ENCODE measurements around the gene CDKAL1.

GRCh38 chr6:21262504-21262903 lies 728.2 kb downstream of the CDKAL1 start:
- TF ChIP-seq ZFP3 (CRISPR knock-in tag; IDR thresholded peaks at IDR 0.05) = peak; percentile 72; the same call in 1 of the 2 replicates
- TF ChIP-seq PATZ1 (CRISPR knock-in tag; IDR thresholded peaks at IDR 0.05; ENCODE audit: borderline replicate concordance) = no peak
- no peak for TF ChIP-seq ISL1 (CRISPR knock-in tag; IDR thresholded peaks at IDR 0.05)
- no peak for TF ChIP-seq ZC3H10 (CRISPR knock-in tag; IDR thresholded peaks at IDR 0.05)
- no peak for TF ChIP-seq RARB (CRISPR knock-in tag; IDR thresholded peaks at IDR 0.05)
- no peak for TF ChIP-seq ZFP30 (CRISPR knock-in tag; IDR thresholded peaks at IDR 0.05)
- TF ChIP-seq ZNF8 (CRISPR knock-in tag; IDR thresholded peaks at IDR 0.05) = no peak
- TF ChIP-seq PPARA (CRISPR knock-in tag; IDR thresholded peaks at IDR 0.05; ENCODE audit: borderline replicate concordance) = no peak
- no peak for TF ChIP-seq BACH2 (CRISPR knock-in tag; IDR thresholded peaks at IDR 0.05; ENCODE audit: borderline replicate concordance)
- no peak for TF ChIP-seq ARNTL (CRISPR knock-in tag; IDR thresholded peaks at IDR 0.05; ENCODE audit: borderline replicate concordance, low read depth)

Data from SK-N-SH treated with all-trans-retinoic acid at 6 μM for 48 hours (cell line).